NCI-H345 (cell line): ENCODE measurements around the gene KSR2.
"Not testable (repeated sequence)": the region's sequence is repeated elsewhere in the genome, so short reads cannot be mapped to it uniquely, and the experiment has no call there.

Source experiments
- DNase-seq: peaks from one replicate; lab custom pipeline; 2025; lab: John Stamatoyannopoulos, UW

Gene KSR2

DNA sequence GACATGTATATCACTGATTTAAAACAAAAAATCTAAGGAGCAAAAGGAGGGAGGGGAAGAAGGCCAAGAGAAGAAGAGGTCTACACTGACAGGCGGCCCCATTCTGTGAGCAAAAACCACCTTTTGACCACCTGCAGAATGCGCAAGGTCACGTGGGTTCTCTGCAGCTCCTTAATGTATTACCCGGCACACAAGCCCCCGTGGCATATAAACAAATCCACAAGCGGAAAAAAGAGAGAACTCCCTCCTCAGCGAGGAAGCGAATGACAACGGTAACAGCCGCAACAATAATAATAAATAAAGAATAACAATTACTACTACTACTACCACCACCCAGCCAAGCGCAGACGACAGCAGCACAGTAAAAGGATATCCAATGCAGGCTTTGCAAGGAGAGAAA, 1.3 kb downstream of the KSR2 start:
- no peak for DNase-seq

DNA sequence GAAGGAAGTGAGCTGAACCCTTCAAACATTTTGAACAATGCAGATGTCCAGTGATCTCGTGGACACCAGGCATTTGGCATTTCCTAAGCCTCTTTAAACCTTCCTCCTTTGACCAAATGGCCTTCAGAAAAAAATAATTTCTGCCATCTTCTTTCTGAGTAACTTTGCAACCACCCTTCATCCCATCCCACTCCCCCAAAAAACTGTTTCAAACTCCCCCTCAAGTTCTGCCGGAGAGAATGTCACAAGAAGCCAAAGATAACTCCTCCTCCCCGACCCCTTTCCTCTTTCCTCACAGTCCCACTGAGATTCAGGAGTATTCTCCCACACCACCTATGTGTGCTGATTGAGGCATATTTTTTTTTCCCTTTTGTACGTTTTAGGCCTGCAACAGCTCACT, 1.7 kb downstream of the KSR2 start:
- no peak for DNase-seq

DNA sequence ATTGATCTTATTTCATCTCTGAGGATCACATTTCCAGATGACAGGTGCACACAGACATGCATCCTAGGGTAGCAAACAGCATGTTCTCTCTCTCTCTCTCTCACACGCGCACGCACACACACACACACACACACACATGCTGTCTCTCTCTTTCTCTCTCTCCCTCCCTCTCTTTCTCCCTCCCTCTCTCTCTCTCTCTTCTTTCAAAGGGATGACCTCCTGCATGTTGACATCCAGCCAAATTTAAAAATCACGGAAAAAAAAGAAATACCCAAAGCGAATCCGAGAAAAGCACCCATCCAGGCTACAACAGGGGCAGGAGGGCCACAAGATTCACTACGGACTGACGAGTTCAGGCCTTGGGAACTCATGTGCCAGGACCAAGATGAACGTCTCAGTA, 2.3 kb downstream of the KSR2 start:
- no peak for DNase-seq

DNA sequence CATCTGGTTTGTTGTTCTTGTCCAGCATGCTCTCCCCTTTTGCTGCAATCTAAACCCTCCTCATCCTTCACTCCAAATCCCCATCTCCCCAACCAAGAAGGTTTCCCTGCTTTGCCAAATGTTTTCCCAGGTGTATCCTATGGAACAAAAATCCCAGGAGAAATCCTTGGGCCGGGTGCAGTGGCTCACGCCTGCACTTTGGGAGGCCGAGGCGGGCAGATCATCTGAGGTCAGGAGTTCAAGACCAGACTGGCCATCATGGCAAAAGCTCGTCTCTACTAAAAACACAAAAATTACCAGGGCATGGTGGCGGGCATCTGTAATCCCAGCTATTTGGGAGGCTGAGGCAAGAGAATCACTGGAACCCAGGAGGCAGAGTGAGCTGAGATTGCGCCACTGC, 5.0 kb downstream of the KSR2 start:
- DNase-seq, result no peak

DNA sequence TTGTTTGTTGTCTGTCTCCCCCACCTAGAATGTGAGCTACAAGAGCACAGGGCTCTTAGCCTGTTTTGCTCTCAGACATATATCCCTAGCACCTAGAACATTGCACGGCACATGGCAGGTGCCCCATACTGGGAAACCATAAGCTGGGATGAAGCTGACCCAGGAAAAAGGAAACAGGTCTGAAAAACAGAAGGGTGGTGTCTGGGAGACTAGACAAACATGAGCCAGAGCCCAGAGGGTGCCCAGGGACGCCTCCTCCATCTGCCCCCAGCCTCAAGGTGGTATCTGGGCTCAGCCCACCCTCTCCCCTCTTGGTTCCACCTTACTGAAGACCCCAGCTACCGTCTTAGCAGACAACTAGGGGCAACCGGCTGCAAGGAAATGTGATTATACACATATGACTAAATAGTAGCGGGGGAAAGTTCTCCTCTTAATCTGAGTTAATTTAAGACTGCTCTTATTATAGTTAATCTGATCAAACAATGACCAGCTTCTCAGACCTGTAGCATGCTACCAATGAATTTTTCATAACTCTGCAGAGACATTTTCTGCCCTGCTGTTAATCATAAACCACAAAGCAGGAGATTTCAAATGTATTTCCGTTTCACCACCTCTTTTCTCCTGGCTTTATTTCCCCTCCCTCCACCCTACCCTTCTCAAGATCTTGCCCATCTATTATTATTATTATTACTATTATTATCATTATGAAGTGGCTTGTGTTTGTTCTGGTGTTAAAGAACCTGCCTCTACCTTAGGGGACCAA, 31.9 kb downstream of the KSR2 start:
- no peak for DNase-seq

DNA sequence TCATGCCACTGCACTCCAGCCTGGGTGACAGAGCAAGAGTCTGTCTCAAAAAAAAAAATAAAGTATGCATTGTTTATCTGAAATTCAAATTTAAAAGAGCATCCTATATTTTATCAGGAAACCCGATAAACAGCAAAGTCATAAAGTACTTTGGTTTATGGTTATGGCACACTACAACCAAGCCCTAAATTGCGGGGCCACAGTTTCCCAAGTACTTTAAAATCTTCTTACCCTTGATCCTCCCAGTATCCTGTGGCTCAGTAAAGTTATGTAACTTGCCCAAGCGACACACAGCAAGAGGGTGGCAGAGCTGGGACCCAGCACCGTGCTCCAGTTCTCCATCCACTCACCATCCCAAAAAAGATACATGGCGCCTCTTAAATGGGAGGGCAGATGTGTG, 35.2 kb downstream of the KSR2 start:
- no peak for DNase-seq

DNA sequence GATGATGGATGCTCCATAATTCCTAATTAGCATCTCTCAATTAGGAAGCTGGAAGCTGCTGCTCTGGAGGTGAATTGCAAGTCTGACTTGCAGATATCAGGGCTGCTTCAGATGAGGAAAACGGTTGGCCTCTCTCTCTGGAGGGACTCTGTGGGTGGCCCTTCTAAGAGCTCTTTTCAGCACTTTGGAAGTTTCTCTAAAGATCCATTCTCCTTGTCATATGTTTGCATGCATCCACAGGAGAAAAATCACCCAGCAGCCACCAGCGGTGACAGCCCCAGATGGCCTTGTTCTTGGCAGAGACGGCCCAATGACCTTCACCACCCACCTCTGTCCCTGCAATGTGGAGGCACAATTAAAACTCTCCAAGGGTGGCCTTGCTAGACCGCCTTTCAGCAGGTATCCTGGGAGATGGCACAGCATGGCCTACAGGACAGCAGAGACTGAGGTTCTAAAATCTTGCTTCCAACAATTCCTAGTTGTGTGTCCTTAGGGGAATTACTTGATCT, 42.3 kb downstream of the KSR2 start:
- DNase-seq, result no peak

DNA sequence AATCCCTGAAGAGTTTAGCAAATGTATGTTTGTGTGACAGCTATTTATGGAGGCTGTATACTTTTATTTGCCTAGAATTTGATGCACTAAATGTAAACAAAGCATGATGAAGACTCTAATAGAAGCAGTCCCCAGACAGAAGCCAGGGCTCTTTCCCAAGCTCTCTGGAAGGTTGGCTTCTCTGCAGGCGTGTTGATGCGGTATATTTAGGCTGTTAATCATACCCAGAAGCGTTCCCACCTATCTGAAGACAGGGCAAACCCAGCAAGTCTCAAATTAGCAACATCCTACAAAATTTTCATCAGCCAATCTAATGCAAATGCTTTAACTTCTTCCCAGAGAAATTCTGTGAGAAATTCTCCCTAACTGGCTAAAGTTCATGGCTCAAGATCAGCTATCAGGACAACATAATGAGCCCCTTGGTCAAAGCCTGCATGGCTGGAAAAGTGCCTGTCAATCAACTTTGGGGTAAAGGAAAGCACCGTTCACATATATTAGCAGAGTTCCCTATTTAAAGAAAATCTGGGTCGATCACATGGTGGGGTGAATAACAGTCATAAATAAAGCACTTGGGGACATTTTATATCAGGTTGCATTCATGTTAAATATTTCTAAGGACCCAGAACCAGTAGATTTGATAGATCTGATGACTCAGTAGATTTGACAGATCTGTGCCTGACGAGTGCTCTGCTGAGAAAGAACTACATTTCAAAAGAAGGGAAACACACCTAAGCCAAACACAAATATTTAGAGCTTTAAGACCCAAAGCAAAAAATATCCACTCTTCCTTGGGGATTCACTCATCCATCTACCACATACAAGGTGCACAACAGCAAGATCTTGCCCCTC, 46.6 kb downstream of the KSR2 start:
- DNase-seq, result no peak

DNA sequence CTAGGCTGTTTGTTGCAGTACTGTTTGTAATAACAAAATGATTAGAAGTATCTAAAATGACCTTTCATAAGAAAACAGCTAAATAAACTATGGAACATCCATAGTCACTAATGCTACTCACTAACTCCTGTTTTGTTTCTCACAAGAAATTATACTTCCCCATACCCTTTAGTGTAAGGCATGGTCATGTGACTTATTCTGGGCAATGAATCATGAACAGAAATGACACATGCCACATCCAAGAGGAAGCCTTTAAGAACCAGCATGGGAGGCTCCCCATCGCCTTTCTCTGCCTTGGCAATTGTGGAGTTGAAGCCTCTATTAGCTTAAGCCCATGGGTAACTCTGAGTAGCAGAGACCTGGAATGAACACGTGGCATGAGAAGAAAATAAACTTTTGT, 49.3 kb downstream of the KSR2 start:
- no peak for DNase-seq

DNA sequence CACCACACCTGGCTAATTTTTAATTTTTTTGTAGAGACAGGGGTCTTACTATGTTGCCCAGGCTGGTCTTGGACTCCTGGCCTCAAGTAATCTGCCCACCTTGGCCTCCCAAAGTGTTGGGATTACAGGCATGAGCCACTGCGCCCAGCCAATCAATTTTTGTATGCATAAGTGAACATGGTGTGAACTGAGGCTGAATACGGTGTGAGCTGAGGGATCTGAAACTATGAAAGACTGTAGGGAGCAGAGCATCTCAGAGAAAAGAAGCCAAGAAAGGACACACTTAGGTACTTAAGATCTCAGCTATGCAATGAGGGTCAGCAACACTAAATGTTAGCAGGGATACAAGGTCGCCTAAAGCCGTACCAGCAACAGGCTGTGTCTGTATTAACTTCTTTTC, 54.1 kb downstream of the KSR2 start:
- no peak for DNase-seq

DNA sequence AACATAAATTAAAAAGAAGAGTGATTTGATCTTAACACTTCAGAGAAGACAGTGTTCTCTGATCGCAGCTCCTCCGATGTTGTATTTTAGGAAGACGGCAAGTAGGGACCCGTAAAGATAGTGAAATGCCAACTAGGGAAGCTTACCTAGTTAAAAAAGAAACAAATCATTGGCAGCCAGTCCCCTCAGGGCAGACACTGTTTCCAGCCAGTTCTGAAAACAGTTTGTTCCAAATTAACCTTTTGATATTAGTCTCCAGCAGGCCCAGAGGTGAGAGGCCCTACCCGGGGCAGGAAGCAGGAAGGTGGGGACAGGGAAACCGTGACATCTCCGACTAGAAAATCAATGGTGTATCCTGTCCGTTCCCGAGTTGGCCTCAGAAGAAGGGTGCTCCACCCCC, 56.0 kb downstream of the KSR2 start:
- DNase-seq, result no peak

DNA sequence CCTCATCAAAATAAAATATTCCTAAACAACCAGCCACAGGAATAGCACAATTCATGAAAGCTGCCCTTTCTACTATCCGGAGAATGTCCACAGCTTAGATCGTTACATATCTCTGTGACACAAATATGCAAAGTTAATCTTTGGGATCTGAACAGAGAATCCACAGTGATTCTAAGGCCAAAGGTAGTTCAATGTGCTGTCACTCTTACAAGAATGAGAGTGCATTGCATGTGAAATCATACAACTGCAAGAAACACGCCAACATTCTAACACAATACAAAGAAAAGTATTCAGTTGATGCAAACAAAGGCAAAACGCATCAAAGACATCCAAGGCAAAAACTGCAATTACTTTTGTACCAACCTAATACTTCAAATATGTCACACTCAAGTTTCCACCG, 60.4 kb downstream of the KSR2 start:
- no peak for DNase-seq

DNA sequence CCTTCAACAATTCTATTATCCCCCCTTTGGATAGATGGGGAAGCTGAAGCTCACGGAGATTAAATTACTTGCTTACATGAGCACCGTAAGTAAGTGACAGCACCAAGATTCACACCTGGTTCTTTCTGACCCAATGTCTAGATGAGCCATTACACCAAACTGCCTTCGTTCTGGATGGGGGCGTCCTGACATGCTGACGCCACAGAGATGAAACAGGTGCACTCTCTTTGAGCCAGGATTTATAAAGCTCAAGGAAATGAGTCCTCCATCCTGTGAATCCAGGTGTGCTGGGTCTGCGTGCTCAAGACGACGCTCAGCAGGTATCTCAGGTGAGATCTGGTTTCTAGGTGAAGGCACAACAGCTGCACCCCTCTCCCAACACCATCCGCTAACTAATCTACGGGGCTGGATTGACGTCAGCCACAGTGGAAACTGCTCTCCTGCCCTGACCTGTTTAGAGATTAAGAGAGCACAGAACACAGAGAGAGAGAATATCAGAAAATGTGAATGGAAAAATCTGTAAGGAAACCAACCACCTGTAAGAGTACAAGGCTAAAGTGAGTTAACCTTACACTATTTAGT, 61.6 kb downstream of the KSR2 start:
- no peak for DNase-seq

DNA sequence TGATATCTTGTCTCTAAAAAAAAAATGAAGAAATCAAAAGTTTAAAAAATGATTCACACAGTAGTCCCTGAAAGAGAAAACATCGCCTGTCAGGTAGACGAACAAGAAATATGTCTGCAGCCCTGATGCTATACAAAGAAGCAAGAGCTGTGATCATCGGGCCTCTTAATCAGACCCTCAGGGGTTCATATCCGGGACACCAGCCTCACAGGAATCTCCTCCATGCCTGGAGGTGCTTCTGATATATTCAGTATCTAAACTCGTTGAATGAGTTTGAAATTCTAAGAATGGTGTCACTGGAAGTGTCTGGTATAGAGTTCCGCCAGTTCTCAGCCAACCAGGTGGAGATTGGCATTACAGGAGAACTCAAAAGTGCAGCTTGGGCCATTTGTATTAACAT, 64.7 kb downstream of the KSR2 start:
- DNase-seq, result no peak

DNA sequence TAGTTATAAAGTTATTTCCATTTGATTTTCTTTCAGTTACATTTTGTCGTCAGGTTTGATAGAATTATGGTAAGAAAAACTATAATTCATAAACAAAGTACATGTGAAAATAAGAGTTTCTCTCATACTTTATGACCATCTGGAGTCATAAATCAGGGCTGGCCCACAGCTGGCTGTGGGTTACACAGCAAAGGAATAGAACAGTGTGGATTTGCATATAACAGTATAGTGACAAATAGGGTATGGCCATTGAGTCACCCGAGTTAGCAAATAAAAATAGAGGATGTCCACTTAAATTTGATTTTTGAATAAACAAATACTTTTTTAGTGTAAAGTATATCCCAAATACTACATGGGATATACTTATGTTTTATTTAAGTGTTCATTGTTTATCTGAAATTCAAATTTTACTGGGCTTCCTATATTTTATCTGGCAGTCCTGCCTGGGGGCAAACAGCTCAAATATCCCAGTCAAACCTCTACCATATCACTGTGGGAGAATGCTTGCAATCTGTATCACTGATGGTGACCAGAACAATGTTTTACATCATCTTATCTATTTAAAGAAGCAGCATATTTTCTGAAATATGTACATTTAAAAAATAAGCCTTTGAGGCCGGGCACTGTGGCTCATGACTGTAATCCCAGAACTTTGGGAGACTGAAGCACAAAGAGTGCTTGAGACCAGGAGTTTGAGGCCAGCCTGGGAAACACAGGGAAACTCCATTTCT, 65.5 kb downstream of the KSR2 start:
- DNase-seq, result no peak

DNA sequence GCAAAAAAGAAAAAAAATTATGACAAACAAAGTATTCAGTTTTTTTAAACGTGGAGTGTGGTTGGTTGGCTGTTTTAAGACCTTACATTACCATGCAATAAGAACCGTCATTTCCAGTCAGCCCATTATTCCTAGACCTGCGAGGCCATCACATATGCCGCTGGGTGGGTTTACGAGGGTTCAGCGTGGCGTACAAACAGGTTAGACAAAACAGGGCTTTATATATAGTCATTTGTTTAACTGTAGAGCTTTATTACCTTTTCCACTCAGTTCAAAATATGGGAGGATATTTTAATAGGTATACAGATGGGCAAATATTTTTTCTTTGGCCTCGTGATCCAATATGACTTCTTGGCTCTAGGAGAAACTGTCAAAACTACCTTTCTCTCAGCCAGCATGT, 67.2 kb downstream of the KSR2 start:
- DNase-seq, result no peak

DNA sequence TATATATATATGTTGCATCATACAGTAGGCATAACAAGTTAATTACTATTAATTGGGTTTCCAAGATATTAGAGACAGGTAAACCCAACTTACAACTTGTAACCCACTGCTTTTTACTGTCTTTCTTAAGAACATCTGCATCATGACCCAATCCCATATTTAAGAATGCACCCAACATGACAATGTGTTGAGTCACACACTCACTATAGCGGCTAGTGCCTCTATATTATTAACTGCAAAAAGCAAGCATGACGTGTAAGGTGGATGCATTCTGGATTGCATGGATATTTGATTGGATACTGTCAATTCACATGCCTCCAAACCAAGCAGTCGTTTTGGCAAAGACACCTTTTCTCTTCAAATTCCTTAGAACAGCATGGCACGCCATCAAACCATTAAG, 68.2 kb downstream of the KSR2 start:
- DNase-seq, result no peak

DNA sequence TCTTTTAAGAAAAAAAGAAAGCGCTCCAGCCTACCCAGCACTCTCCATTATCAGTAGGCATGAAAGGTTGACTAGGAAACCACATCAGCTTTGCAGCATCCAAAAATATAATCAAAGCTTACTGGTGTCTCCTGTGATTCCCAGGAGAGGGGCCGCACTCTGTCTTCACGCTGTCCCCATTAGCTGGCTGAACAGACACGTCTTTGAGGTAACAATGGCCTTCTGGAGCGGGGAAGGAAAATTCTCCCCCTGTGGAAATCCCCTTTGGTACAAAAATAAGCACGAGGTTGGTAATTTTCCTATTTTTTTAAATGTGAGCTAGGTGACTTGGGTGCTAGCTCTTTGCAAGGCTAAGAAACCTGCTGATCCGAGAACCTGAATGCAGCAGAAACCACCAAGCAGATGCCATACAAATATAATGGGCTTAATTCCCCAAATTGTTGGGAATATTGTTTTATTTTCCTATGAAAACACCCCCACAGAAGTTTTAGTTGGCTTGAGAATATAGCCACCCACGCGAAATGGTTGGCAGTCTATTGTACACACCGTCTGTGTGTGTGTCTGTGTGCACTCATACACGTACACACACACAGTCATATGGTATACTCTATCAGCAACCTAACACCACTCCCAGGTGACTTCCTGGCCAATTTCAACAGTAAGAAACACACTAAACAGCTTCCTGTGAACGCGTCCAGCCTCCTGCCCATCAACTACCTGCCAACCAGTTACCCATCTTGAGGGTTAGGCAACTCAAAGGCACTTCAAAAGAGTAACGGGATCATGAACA, 71.2 kb downstream of the KSR2 start:
- DNase-seq, result no peak

DNA sequence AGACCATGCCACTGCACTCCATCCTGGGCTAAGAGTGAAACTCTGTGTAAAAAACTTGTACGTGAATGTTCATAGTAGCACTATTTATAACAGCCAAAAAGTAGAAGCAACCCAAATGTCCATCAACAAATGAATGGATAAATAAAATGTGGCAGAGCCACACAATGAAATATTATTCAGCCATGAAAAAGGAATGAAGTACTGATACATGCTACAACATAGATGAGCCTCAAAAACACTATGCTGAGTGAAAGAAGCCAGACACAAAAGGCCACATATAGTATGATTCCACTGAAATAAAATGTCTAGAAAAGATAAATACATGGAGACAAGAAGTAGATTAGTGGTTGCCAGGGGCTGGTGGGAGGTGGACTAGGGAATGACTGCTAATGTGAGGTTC, 72.8 kb downstream of the KSR2 start:
- DNase-seq, result no peak

DNA sequence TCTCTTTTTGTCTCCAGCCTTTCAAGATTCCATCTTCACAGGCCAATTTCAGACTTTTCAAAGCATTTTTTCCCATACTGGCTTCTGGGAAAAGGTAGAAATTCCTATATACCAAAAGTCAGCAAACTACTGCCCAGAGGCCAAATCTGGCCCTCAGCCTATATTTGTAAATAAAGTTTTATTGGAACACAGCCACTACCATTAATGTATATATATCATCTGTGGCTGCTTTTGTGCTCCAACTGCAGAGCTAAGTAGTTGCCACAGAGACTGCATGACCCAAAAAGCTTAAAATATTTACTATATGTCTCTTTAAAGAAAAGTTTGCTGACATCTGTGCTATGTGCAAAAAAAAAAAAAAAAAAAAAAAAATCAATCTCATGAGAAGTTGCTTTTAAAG, 76.3 kb downstream of the KSR2 start:
- no peak for DNase-seq

DNA sequence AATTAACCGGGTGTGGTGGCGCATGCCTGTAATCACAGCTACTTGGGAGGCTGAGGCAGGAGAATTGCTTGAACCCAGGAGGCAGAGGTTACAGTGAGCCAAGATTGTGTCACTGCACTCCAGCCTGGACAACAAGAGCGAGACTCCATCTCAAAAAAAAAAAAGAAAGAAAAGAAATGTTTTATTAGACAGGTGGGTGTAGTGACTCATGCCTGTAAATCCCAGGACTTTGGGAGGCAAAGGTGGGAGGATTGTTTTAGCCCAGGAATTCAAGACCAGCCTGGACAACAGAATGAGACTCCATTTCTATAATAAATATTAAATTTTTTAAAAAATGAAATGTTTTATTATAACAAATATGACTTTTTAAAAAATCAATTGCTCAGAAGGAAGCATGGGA, 77.5 kb downstream of the KSR2 start:
- not testable (repeated sequence) for DNase-seq

DNA sequence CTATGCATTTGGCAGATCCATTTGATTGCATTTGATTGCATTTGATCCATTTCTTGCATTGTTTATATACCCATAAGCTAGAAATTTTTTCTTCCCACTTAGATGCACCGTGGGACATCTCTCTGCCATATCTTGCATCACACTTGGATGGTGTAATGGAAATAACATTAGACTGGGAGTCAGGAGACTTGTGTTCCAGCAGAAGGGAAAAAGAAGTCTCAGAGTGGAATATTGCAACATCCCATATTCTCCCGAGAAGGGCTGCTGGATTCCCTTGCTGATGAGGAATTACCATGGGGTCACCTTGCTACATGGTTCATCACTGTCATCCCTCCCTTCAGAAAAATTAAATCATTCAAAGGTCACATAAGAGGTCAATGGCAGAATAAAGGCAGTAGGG, 78.1 kb downstream of the KSR2 start:
- DNase-seq, result no peak
